Measurements from ENCODE around the gene ANKRD1.
"Not testable (repeated sequence)": the region's sequence is repeated elsewhere in the genome, so short reads cannot be mapped to it uniquely, and the experiment has no call there.

The ANKRD1 gene

DNA sequence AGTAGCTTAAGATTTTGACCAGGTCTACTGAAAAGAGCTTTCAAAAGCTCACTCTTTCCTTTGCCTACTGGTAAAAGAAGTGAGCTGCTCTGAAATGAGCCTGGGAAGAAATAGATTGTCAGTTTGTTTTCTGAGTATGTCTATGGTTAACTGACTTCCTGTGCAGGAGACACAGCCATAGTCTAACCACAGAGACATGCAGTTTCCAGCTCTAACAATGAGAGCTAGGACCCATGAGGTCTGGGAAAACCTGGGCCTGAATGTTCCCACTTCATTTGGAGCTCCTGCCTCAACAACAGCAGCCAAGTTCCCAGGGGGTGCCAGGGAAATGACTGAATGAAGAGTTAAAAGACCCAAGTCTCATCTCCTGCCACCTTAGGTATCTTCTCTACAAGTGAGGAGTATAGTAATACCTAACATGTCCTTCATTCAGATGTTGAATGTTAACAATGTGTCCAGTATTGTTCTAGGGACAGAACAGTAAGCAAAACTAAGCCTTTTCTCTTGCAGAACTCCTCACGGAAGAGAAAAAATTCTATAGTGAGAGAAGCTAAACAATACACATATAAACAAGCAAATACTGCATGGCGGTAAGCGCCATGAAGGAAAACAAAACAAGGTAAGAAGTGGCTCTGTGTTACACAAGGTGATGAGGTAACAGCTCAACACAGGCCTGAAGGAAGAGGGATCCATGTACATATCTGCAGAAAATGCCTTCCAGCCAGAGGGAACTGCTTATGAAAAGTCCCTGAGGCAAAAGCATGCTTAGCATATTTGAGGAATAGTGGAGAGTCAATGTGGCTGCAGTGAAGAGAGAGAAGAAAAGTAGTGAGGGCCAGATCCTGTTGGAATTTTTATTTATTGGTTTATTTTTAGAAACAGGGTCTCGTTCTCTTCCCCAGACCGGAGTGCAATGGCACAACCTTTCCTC is 26.4 kb upstream of the ANKRD1 start:
- CTCF ChIA-PET = interaction anchor here (0.8 kb wide), 1 partner anchor 36 kb away, joined by 3 read pairs; no protein-coding TSS in a partner anchor
- no peak overlapping the region for H3K27ac ChIP-seq

DNA sequence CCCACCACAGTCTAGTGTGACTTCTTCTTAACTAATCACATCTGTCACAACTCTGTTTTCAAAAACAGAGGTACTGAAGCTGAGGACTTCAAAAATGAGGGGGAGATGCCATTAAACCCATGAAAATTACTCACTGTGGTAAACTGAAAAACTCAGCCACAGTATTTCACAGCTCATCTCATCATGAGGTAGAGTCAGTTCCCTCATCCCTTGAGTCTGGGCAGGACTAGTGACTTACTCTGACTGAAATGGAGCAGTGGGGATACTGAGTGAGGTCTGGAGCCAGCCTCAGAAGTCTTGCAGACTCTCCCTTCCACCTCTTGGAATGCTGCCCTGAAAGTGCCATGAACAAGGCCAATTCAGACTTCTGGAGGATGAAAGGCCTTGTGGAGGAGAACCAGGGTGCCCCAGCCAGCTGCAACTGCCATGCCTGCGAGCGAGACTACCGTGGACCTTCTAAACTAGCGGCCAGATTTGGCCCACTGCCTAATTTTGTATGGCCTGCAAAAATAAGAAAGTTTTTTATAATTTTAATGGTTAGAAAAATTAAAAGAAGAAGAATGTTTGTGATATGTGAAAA is 24.7 kb upstream of the ANKRD1 start:
- ChIA-PET POLR2A (ENCODE audit: low non-redundant PET) (no interaction called here), CTCF (no interaction called here)

More for the DNA sequence above, 26.4 kb upstream of the ANKRD1 start:
- no peak for DNase-seq (ENCODE audit: low spot score)
- TF ChIP-seq, protein P1, sequence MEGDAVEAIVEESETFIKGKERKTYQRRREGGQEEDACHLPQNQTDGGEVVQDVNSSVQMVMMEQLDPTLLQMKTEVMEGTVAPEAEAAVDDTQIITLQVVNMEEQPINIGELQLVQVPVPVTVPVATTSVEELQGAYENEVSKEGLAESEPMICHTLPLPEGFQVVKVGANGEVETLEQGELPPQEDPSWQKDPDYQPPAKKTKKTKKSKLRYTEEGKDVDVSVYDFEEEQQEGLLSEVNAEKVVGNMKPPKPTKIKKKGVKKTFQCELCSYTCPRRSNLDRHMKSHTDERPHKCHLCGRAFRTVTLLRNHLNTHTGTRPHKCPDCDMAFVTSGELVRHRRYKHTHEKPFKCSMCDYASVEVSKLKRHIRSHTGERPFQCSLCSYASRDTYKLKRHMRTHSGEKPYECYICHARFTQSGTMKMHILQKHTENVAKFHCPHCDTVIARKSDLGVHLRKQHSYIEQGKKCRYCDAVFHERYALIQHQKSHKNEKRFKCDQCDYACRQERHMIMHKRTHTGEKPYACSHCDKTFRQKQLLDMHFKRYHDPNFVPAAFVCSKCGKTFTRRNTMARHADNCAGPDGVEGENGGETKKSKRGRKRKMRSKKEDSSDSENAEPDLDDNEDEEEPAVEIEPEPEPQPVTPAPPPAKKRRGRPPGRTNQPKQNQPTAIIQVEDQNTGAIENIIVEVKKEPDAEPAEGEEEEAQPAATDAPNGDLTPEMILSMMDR (conservative IDR thresholded peaks at IDR 0.05; ENCODE audit: low read depth) = no peak
- POLR2A ChIA-PET (ENCODE audit: low non-redundant PET) = no interaction called here

DNA sequence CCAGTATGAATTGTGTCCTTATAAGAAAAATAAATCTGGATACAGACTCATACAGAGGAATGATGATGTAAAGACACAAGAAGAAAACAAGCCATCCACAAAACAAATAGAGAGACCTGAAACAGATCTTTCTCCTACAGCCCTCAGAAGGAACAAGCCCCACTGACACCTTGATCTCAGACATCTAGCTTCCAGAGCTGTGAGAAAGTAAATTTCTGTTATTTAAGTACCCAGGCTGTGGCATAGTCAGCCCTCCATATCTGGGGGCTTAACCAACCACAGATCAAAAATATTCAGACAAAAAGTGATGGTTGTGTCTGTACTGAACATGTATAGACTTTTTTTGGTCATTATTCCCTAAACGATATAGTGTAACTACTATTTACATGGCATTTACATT is 23.9 kb upstream of the ANKRD1 start:
- TF ChIP-seq, protein P1 (conservative IDR thresholded peaks at IDR 0.05; ENCODE audit: low read depth) = no peak
- ChIA-PET CTCF (interaction anchor here (0.6 kb wide), 1 partner anchor 292 kb away, joined by 3 read pairs; no protein-coding TSS in a partner anchor), POLR2A (ENCODE audit: low non-redundant PET) (no interaction called here)
- DNase-seq (ENCODE audit: low spot score) = no peak
- no peak overlapping the region for H3K27ac ChIP-seq

More for the DNA sequence above, 24.7 kb upstream of the ANKRD1 start:
- TF ChIP-seq, protein P1 (conservative IDR thresholded peaks at IDR 0.05; ENCODE audit: low read depth) = no peak
- H3K27ac ChIP-seq = no peak overlapping the region
- no peak for DNase-seq (ENCODE audit: low spot score)

DNA sequence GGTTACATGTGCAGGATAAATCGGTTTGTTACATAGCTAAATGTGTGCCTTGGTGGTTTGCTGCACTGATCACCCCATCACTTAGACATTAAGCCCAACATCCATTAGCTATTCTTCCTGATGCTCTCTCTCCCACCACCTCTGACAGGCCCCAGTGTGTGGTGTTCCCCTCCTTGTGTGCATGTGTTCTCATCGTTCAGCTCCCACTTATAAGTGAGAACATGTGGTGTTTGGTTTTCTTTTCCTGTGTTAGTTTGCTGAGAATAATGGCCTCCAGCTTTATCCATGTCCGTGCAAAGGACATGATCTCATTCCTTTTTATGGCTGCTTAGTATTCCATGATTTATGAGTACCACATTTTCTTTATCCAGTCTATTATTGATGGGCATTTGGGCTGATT is 22.1 kb upstream of the ANKRD1 start:
- H3K27ac ChIP-seq; DNase-seq (ENCODE audit: low spot score); POLR2A ChIA-PET (ENCODE audit: low non-redundant PET): not testable (repeated sequence)
- CTCF ChIA-PET = interaction anchor here (0.6 to 0.7 kb wide), 2 partner anchors 9 to 309 kb away, joined by 3 to 4 read pairs; no protein-coding TSS in a partner anchor

DNA sequence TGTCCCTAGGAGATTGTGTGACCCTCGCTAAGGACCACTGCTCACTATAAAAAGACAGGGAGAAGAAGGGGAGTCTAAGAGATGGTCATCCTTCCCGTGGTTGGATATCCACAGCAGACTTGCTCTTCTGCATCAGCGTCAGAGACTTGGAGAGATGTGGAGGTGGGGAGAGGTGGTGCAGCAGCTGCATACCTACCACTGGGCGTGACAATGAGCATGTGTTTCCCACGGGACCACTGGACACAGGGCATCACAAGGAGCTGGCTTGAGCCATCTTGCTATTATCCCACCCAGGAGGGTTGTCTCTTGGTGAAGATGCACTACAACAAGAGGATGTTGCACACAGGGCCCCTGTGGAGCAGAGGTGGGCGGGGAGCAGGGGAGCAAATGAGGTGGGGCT is 18.8 kb upstream of the ANKRD1 start:
- DNase-seq (ENCODE audit: low spot score) = no peak
- POLR2A ChIA-PET (ENCODE audit: low non-redundant PET) = no interaction called here
- TF ChIP-seq, protein P1 (conservative IDR thresholded peaks at IDR 0.05; ENCODE audit: low read depth) = no peak
- CTCF ChIA-PET = no interaction called here
- H3K27ac ChIP-seq = no peak overlapping the region

DNA sequence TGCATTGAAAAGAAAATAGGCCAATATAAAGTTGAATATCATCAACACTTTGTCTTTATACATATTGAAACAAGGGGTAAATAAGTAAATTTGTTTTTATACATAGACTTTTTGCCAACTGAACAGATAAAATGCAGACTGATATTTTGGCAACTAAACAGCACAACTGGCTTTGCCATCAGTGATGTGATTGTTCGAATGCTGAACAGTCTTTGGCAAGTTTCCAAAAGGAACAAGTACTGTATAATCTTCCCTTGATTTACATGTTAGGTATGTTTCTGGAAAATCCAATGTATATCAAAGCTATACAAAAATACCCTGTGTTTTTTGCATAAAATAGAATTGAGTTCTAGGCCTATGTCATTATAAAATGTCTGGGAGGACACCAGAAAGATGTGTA is 18.2 kb upstream of the ANKRD1 start:
- no peak for DNase-seq (ENCODE audit: low spot score)
- CTCF ChIA-PET = no interaction called here
- no peak overlapping the region for H3K27ac ChIP-seq
- TF ChIP-seq, protein P1 (conservative IDR thresholded peaks at IDR 0.05; ENCODE audit: low read depth) = no peak
- POLR2A ChIA-PET (ENCODE audit: low non-redundant PET) = no interaction called here

Data from RWPE1 (cell line).